Stimulated activated memory B cell treated with anti-CD40 and anti-IgM and Interleukin-4, amounts not matched to agents 10 μg/mL and 1 μg/mL and 100 μg/mL, for 72 hours (primary cell): ENCODE data around the gene GIN1.
A peak's percentile ranks its signal among the peaks of the same experiment; 100 is the strongest.
"Not testable (repeated sequence)": the region's sequence is repeated elsewhere in the genome, so short reads cannot be mapped to it uniquely, and the experiment has no call there.

Source experiments
- ATAC-seq: fragments of 150-1000 bp; cut with Tn5 transposase; 2 replicates; pipeline ENCODE4 v1.10.0; 2021
- H3K27ac Mint-ChIP-seq: one replicate; pipeline ENCODE4 v1.8.0; 2022; ENCODE audit warnings: mild to moderate bottlenecking, mixed read lengths
- H3K27me3 Mint-ChIP-seq: one replicate; pipeline ENCODE4 v1.8.0; 2022; ENCODE audit warnings: mixed read lengths
- H3K36me3 Mint-ChIP-seq: one replicate; pipeline ENCODE4 v1.8.0; 2022; ENCODE audit warnings: mixed read lengths
- H3K4me1 Mint-ChIP-seq: one replicate; pipeline ENCODE4 v1.8.0; 2022; ENCODE audit warnings: mixed read lengths
- H3K4me3 Mint-ChIP-seq: one replicate; pipeline ENCODE4 v1.8.0; 2022; ENCODE audit warnings: mild to moderate bottlenecking, moderate library complexity, mixed read lengths
- H3K9me3 Mint-ChIP-seq: one replicate; pipeline ENCODE4 v1.8.0; 2022; ENCODE audit warnings: mixed read lengths

Gene GIN1

GRCh38 chr5:103090791-103091190 is 29.1 kb downstream of the GIN1 start:
- Mint-ChIP-seq H3K27me3 (no peaks in the 10 kb centered on the region), H3K36me3 (peaks cover 64% of the 10 kb centered on the region), H3K9me3 (peaks cover 10% of the 10 kb centered on the region), H3K27ac (no peak overlapping the region), H3K4me1 (no peaks in the 10 kb centered on the region), H3K4me3 (no peak overlapping the region)
- ATAC-seq = no peak

- no peak for ATAC-seq
- peaks cover 16% of the 10 kb centered on the region for H3K9me3 Mint-ChIP-seq
- no peak overlapping the region for H3K4me3 Mint-ChIP-seq
- no peaks in the 10 kb centered on the region for H3K4me1 Mint-ChIP-seq
- no peaks in the 10 kb centered on the region for H3K27me3 Mint-ChIP-seq
- H3K27ac Mint-ChIP-seq = no peak overlapping the region
- H3K36me3 Mint-ChIP-seq = peaks cover 74% of the 10 kb centered on the region
Observed at GRCh38 chr5:103089272-103089671, 30.7 kb downstream of the GIN1 start.

DNA sequence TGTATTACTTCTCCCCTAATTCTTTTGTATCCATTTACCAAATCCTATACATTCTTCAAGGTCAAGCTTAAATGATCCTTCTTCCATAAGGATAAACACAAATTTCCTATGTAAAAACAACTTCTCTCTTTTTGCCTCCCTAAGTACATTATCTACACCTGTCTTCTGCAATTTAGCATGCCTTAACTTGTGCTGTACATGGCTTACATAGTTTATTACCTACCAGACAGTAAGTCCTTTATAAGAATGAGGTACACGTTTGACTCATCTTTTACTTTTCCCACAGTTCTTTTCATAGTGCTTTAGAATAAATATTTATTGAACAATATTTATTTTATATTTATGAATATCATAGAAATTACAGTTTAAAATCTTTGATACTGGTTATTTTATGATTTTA is 33.4 kb downstream of the GIN1 start:
- no peaks in the 10 kb centered on the region for H3K4me1 Mint-ChIP-seq
- peaks cover 69% of the 10 kb centered on the region for H3K36me3 Mint-ChIP-seq
- no peak overlapping the region for H3K27ac Mint-ChIP-seq
- no peak for ATAC-seq
- no peaks in the 10 kb centered on the region for H3K27me3 Mint-ChIP-seq
- H3K9me3 Mint-ChIP-seq = peaks cover 33% of the 10 kb centered on the region
- no peak overlapping the region for H3K4me3 Mint-ChIP-seq

- peaks cover 17% of the 10 kb centered on the region for H3K36me3 Mint-ChIP-seq
- no peak overlapping the region for H3K4me3 Mint-ChIP-seq
- no peaks in the 10 kb centered on the region for H3K4me1 Mint-ChIP-seq
- H3K27ac Mint-ChIP-seq = no peak overlapping the region
- peaks cover 53% of the 10 kb centered on the region for H3K9me3 Mint-ChIP-seq
- ATAC-seq = no peak
- H3K27me3 Mint-ChIP-seq = no peaks in the 10 kb centered on the region
Observed at GRCh38 chr5:103079796-103080195, 40.1 kb downstream of the GIN1 start.

DNA sequence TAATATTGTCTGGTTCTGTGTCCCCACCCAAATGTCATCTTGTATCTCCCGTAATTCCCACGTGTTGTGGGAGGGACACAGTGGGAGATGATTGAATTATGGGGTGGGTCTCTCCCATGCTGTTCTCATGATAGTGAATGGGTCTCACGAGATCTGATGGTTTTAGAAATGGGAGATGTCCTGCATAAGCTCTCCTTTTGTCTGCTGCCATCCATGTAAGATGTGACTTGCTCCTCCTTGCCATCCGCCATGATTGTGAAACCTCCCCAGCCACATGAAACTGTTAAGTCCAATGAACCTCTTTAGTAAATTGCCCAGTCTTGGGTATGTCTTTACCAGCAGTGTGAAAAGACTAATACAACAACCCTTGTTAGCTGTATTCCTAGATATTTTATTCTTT is 44.5 kb downstream of the GIN1 start:
- H3K27me3 Mint-ChIP-seq = no peaks in the 10 kb centered on the region
- ATAC-seq = no peak
- no peaks in the 10 kb centered on the region for H3K4me1 Mint-ChIP-seq
- no peaks in the 10 kb centered on the region for H3K36me3 Mint-ChIP-seq
- peaks cover 41% of the 10 kb centered on the region for H3K9me3 Mint-ChIP-seq
- H3K27ac Mint-ChIP-seq = no peak overlapping the region
- H3K4me3 Mint-ChIP-seq = no peak overlapping the region

- peaks cover 35% of the 10 kb centered on the region for H3K9me3 Mint-ChIP-seq
- H3K27ac Mint-ChIP-seq = not testable (repeated sequence)
Observed at GRCh38 chr5:103073500-103073899, 46.4 kb downstream of the GIN1 start.

GRCh38 chr5:103066326-103066725 is 53.6 kb downstream of the GIN1 start:
- Mint-ChIP-seq H3K4me3 (no peak overlapping the region), H3K9me3 (no peaks in the 10 kb centered on the region), H3K36me3 (no peaks in the 10 kb centered on the region), H3K27ac (no peak overlapping the region), H3K4me1 (no peaks in the 10 kb centered on the region), H3K27me3 (no peaks in the 10 kb centered on the region)
- no peak for ATAC-seq

More at GRCh38 chr5:103073500-103073899, 46.4 kb downstream of the GIN1 start:
- not testable (repeated sequence) for H3K4me1 Mint-ChIP-seq, ATAC-seq, H3K4me3 Mint-ChIP-seq, H3K27me3 Mint-ChIP-seq, H3K36me3 Mint-ChIP-seq

DNA sequence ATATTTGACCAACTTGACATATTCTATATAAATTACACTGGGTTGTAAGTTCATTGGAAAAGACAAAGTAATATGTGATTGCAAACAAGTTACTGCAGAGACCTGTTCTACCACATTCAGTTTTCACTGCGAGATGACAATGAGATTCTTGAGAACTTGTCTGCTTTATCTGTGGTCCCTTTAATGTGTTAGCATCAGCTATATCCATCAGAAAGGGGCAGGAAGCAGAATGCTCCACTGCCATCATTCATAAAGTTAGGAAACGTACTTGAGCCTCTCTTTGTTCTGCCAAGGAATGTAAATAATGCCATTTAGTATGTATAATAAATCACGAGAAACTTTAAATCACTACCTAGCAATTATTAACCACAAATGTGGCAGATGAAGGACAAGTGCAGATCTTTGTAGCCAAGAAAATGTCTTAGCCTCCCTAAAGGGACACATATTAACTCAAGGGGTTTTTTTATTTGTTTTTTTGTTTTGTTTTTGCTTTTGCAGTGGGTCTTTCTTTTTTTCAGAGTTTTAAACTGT is 59.4 kb downstream of the GIN1 start:
- Mint-ChIP-seq H3K9me3 (peaks cover 3% of the 10 kb centered on the region), H3K36me3 (no peaks in the 10 kb centered on the region), H3K4me3 (no peak overlapping the region), H3K27me3 (peaks cover 6% of the 10 kb centered on the region), H3K4me1 (no peaks in the 10 kb centered on the region), H3K27ac (no peak overlapping the region)
- no peak for ATAC-seq

GRCh38 chr5:103059525-103059924 is 60.4 kb downstream of the GIN1 start:
- Mint-ChIP-seq H3K27ac (no peak overlapping the region), H3K9me3 (peaks cover 3% of the 10 kb centered on the region), H3K36me3 (no peaks in the 10 kb centered on the region), H3K4me3 (no peak overlapping the region), H3K4me1 (no peaks in the 10 kb centered on the region), H3K27me3 (peaks cover 9% of the 10 kb centered on the region)
- ATAC-seq = peak; percentile 39

DNA sequence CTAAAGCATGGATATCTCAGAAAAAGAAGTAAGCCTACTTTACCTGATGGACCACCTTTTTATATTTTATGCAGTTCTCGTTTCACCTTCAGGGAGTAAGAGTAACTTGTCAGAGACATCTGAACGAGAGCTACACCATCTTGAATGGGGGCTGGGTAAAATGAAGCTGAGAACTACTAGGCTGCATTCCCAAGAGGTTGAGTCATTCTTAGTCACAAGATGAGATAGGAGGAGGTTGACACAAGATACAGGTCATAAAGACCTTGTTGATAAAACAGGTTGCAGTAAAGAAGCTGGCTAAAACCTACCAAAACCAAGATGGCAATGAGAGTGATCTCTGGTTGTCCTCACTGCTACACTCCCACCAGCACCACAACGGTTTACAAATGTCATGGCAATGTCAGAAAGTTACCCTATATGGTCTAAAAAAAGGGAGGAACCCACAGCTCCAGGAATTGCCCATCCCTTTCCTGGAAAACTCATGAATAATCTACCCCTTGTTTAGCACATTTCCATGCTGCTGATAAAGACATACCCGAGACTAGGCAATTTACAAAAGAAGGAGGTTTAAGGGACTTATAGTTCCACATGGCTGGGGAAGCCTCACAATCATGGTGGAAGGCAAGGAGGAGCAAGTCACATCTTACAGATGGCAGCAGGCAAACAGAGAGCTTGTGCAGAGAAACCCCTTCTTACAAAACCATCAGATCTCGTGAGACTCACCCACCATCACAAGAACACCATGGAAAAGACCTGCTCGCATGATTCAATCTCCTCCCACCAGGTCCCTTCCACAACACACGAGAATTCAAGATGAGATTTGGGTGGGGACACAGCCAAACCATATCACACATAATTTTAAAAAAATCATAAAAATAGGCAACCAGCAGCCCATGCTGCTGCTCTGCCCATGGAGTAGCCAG is 62.5 kb downstream of the GIN1 start:
- peaks cover 3% of the 10 kb centered on the region for H3K9me3 Mint-ChIP-seq
- ATAC-seq = no peak
- no peak overlapping the region for H3K4me3 Mint-ChIP-seq
- no peaks in the 10 kb centered on the region for H3K36me3 Mint-ChIP-seq
- no peaks in the 10 kb centered on the region for H3K4me1 Mint-ChIP-seq
- peaks cover 9% of the 10 kb centered on the region for H3K27me3 Mint-ChIP-seq
- H3K27ac Mint-ChIP-seq = no peak overlapping the region

- not testable (repeated sequence) for H3K36me3 Mint-ChIP-seq, H3K27ac Mint-ChIP-seq, H3K27me3 Mint-ChIP-seq, H3K4me3 Mint-ChIP-seq, H3K9me3 Mint-ChIP-seq, ATAC-seq, H3K4me1 Mint-ChIP-seq
Observed at GRCh38 chr5:103046706-103047105, 73.2 kb downstream of the GIN1 start.

GRCh38 chr5:103041071-103041676 is 78.8 kb downstream of the GIN1 start:
- H3K4me1 Mint-ChIP-seq = no peaks in the 10 kb centered on the region
- no peak for ATAC-seq
- no peak overlapping the region for H3K27ac Mint-ChIP-seq

GRCh38 chr5:103037673-103038455 is 82.1 kb downstream of the GIN1 start:
- H3K4me1 Mint-ChIP-seq = no peaks in the 10 kb centered on the region
- no peaks in the 10 kb centered on the region for H3K36me3 Mint-ChIP-seq
- H3K27ac Mint-ChIP-seq = no peak overlapping the region
- H3K9me3 Mint-ChIP-seq = no peaks in the 10 kb centered on the region
- H3K4me3 Mint-ChIP-seq = no peak overlapping the region
- ATAC-seq = no peak
- H3K27me3 Mint-ChIP-seq = no peaks in the 10 kb centered on the region

More at GRCh38 chr5:103041071-103041676, 78.8 kb downstream of the GIN1 start:
- H3K4me3 Mint-ChIP-seq = no peak overlapping the region
- no peaks in the 10 kb centered on the region for H3K27me3 Mint-ChIP-seq
- H3K9me3 Mint-ChIP-seq = no peaks in the 10 kb centered on the region
- H3K36me3 Mint-ChIP-seq = no peaks in the 10 kb centered on the region

- H3K36me3 Mint-ChIP-seq = peaks cover 5% of the 10 kb centered on the region
- H3K27me3 Mint-ChIP-seq = no peaks in the 10 kb centered on the region
- no peaks in the 10 kb centered on the region for H3K4me1 Mint-ChIP-seq
- no peak overlapping the region for H3K4me3 Mint-ChIP-seq
- no peaks in the 10 kb centered on the region for H3K9me3 Mint-ChIP-seq
- H3K27ac Mint-ChIP-seq = no peak overlapping the region
- ATAC-seq = no peak
Observed at GRCh38 chr5:103036601-103037000, 83.3 kb downstream of the GIN1 start.
